GM21360 (cell line): ENCODE data around the gene PNMA8C.
"Not testable (repeated sequence)": the region's sequence is repeated elsewhere in the genome, so short reads cannot be mapped to it uniquely, and the experiment has no call there.

Source experiments
- ATAC-seq: cut with Tn5 transposase; IDR thresholded peaks from one replicate; pipeline ENCODE4 v1.9.1; 2021; ENCODE audit warnings: mild to moderate bottlenecking, moderate library complexity; ENCODE audit not compliant: unreplicated experiment

The PNMA8C gene

GRCh38 chr19:46412650-46413261 is 16.0 kb downstream of the PNMA8C start:
- ATAC-seq = no peak

- ATAC-seq = no peak
Measured at GRCh38 chr19:46411925-46412649, 16.6 kb downstream of the PNMA8C start.

- no peak for ATAC-seq
Measured at GRCh38 chr19:46411088-46411924, 17.4 kb downstream of the PNMA8C start.

GRCh38 chr19:46410205-46411087 is 18.3 kb downstream of the PNMA8C start:
- no peak for ATAC-seq

GRCh38 chr19:46409191-46409590 is 19.5 kb downstream of the PNMA8C start:
- no peak for ATAC-seq

- ATAC-seq = no peak
Measured at GRCh38 chr19:46408664-46409039, 20.1 kb downstream of the PNMA8C start.

- ATAC-seq = no peak
Measured at GRCh38 chr19:46407856-46408663, 20.7 kb downstream of the PNMA8C start.

- ATAC-seq = no peak
Measured at GRCh38 chr19:46406976-46407375, 21.8 kb downstream of the PNMA8C start.

- no peak for ATAC-seq
Measured at GRCh38 chr19:46404753-46405468, 23.8 kb downstream of the PNMA8C start.

- no peak for ATAC-seq
Measured at GRCh38 chr19:46404055-46404752, 24.5 kb downstream of the PNMA8C start.

GRCh38 chr19:46402725-46403124 is 26.0 kb downstream of the PNMA8C start:
- ATAC-seq = no peak

- not testable (repeated sequence) for ATAC-seq
Measured at GRCh38 chr19:46397801-46398479, 30.8 kb downstream of the PNMA8C start.

- ATAC-seq = no peak
Measured at GRCh38 chr19:46394402-46394797, 34.3 kb downstream of the PNMA8C start.

- no peak for ATAC-seq
Measured at GRCh38 chr19:46393456-46394401, 35.0 kb downstream of the PNMA8C start.

- ATAC-seq = no peak
Measured at GRCh38 chr19:46392837-46393236, 35.9 kb downstream of the PNMA8C start.

GRCh38 chr19:46392252-46392801 is 36.4 kb downstream of the PNMA8C start:
- no peak for ATAC-seq
